Upper lobe of right lung (tissue), 1 donor: Measurements from ENCODE around the gene KIF25. TPM values are rescaled to one million over a fixed set of nuclear protein-coding genes. Genes with fewer than 3 reads are reported as not detected.

Experiments
- ATAC-seq: fragments of 200-7000 bp; cut with Tn5 transposase; one replicate; pipeline ENCODE4 v1.9.1; 2020; ENCODE audit warnings: mild to moderate bottlenecking, moderate library complexity
- DNase-seq: peaks from one replicate; pipeline ENCODE4 v3.0.0-alpha.2; 2020
- H3K27ac ChIP-seq: fragments of 200-600 bp; one replicate; pipeline ENCODE4 v1.8.0; 2022
- H3K27me3 ChIP-seq: fragments of 200-600 bp; one replicate; pipeline ENCODE4 v1.8.0; 2022; ENCODE audit warnings: mild to moderate bottlenecking
- H3K36me3 ChIP-seq: fragments of 200-600 bp; one replicate; pipeline ENCODE4 v1.8.0; 2022
- H3K4me1 ChIP-seq: fragments of 200-600 bp; one replicate; pipeline ENCODE4 v1.8.0; 2022
- H3K4me3 ChIP-seq: fragments of 200-600 bp; one replicate; pipeline ENCODE4 v1.8.0; 2022; ENCODE audit warnings: mild to moderate bottlenecking
- H3K9me3 ChIP-seq: fragments of 200-600 bp; one replicate; pipeline ENCODE4 v1.8.0; 2022
- intact Hi-C: fragments of 100-400 bp; cut with DNase I; formaldehyde crosslinking; loops from one replicate; pipeline ENCODE4 v1.11.0; 2022
- total RNA-seq: library from RNA; stranded (reverse); fragmentation: NEBNext Ultra II Directional; extraction: Animal tissue kit (Norgen Biotek cat#: 25700); gene quantifications from one replicate; pipeline ENCODE4 v1.2.1, GENCODE V29; 2021
- TF ChIP-seq, protein P1 (sequence below): fragments of 200-600 bp; IDR thresholded peaks from one replicate; pipeline ENCODE4 v1.8.0; 2022; ENCODE audit warnings: antibody characterized with exemption
- donor health status: DM: no; HTN: yes; CAD: no; lungs with severe emphysema.

Gene KIF25
- total RNA-seq, 1 donor from 2014 or later = 0.96 TPM

DNA sequence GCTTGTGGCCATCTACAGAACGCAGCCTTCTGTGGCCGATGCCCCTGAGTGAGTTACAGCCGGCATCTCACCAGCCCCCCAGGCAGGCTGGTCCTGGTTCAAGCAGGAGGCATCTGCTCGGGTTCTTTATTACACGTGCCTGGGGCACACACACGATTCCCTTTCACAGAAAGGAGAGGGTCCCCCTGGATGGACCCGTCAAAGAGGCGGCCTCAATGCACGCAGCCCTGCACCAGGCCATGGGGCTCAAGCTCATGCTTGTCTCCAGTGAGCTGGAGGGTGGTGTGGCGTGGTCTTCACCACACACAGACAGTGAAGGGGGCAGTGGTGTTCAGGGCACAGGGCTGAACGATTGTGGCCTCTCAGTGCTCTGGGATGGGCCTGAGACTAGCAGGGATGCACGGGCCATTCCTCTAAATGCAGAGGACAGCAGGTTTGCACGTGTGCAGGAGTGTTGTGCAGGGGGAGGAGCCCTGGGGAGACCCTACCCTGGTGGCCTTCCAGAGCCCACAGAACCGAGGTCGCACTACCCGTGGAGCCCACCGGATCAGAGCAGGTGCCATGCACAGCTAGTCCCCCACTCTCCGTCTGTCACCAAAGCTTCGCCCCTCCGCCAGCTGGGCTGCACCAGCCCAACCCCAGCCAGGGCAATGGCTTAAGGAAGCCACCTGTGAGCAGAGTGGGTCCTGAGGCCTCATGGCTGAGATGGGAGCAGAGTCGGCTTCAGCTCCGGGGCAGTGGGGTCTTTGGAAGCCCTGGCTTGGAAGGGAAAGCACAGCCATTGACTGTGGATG lies 58.4 kb downstream of the KIF25 start:
- Histone ChIP-seq H3K27ac (no peak overlapping the region), H3K4me3 (no peak overlapping the region), H3K27me3 (no peaks in the 10 kb centered on the region), H3K9me3 (no peaks in the 10 kb centered on the region), H3K4me1 (peaks cover 3% of the 10 kb centered on the region), H3K36me3 (no peaks in the 10 kb centered on the region)
- intact Hi-C loops = loop anchor here (10.0 kb wide), 1 partner anchor 661 kb away; no protein-coding TSS in a partner anchor
- TF ChIP-seq, protein P1, sequence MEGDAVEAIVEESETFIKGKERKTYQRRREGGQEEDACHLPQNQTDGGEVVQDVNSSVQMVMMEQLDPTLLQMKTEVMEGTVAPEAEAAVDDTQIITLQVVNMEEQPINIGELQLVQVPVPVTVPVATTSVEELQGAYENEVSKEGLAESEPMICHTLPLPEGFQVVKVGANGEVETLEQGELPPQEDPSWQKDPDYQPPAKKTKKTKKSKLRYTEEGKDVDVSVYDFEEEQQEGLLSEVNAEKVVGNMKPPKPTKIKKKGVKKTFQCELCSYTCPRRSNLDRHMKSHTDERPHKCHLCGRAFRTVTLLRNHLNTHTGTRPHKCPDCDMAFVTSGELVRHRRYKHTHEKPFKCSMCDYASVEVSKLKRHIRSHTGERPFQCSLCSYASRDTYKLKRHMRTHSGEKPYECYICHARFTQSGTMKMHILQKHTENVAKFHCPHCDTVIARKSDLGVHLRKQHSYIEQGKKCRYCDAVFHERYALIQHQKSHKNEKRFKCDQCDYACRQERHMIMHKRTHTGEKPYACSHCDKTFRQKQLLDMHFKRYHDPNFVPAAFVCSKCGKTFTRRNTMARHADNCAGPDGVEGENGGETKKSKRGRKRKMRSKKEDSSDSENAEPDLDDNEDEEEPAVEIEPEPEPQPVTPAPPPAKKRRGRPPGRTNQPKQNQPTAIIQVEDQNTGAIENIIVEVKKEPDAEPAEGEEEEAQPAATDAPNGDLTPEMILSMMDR = no peak
- no peak for DNase-seq
- no peak for ATAC-seq

DNA sequence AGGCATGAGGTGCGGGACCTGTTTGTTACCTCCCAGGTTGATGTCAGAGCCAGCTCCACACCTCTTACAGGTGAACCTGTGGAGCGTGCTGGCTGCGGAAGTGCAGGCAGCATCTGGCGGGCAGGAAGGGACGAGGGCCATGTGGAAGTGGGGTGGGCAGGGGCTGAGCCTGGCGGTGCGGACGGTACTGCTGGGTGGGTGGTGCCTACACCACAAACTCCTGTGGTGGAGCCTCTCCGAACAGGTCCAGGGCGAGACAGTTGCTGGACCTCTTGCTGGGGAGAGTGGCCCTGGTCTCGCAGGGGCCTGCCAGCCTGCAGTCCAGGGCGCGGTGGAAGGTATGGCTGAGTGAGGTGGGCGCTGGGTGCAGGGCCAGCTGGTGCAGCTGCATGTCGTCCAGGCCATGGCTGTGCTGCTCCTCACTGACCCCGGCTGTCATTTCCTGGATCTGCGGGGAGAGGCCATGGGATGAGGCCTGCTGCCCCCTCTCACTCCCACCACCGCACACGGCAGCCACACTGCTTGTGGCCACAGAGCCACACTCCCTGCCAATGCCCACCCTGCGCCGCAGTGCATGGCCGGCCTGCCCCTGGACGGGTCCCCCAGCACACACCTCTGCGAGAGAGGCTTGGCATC lies 59.5 kb downstream of the KIF25 start:
- TF ChIP-seq, protein P1 = no peak
- H3K36me3 ChIP-seq = no peaks in the 10 kb centered on the region
- peaks cover 3% of the 10 kb centered on the region for H3K4me1 ChIP-seq
- ATAC-seq = no peak
- H3K27me3 ChIP-seq = no peaks in the 10 kb centered on the region
- no peak overlapping the region for H3K4me3 ChIP-seq
- intact Hi-C loops = loop anchor here (10.0 kb wide), 1 partner anchor 662 kb away; no protein-coding TSS in a partner anchor
- H3K9me3 ChIP-seq = no peaks in the 10 kb centered on the region
- no peak for DNase-seq
- H3K27ac ChIP-seq = no peak overlapping the region

DNA sequence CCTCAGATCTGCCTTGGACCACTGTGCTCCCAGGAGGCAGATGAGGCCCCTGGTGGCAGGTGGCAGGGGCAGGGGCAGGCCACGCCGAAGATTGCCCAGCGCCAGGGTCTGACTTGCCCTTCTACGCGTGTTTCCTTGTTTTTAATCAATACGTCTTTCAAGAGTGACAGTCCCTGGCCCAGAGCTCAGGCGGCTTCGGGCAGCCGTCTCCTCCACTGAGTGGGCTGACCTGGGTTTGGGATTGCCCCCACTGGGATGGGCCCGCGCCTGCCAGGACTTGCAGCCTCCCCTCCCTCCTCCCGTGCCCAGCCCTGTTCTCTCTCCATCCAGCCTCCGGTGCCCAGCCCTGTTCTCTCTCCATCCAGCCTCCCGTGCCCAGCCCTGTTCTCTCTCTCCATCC lies 60.4 kb downstream of the KIF25 start:
- intact Hi-C loops = loop anchor here (10.0 kb wide), 1 partner anchor 663 kb away; no protein-coding TSS in a partner anchor
- no peaks in the 10 kb centered on the region for H3K27me3 ChIP-seq
- H3K9me3 ChIP-seq = no peaks in the 10 kb centered on the region
- H3K4me1 ChIP-seq = peaks cover 3% of the 10 kb centered on the region
- no peak for DNase-seq
- TF ChIP-seq, protein P1 = no peak
- no peak overlapping the region for H3K4me3 ChIP-seq
- no peak overlapping the region for H3K27ac ChIP-seq
- no peak for ATAC-seq
- H3K36me3 ChIP-seq = no peaks in the 10 kb centered on the region

DNA sequence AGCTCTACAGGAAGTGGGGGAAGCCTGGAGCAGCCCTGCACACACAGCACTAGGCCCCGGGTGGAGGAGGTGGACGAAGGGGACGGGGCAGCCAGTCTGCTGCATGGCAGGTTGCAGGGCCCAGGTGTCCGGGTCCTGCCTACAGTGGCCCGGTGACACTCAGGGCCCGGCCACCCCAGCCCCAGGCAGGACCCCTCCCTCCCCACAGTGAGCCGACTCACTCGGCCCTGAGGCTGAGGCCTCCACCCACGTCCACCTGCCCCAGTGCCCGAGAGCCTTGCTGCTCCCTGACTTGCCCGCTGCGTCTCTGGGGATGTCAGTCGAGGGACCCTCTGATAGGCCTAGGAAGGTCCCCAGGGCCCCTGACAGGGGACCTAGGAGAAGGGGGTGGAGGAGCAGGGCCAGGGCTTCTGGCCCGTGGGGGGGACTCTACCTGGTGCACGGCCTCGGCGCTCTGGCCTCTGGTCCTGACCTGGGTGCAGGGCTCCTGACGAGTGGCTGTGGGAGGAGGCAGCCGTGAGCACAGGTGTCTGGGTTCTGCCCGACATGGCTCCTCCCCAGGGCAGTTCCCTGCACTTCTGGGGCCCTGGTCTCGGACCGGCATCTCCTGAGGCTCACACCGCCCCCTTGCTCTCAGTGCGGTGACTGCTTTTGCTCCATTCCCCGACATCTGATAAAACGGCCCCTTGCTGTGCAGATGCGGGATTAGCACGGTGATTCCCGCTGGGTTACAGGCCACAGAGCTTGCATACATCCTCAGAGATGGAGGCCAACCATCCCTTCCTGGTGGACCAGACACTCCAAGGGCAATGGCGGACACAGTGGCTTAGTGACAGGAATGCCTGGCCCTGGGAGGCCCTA lies 61.5 kb downstream of the KIF25 start:
- Histone ChIP-seq H3K27me3 (no peaks in the 10 kb centered on the region), H3K4me3 (no peak overlapping the region), H3K4me1 (peaks cover 3% of the 10 kb centered on the region), H3K9me3 (no peaks in the 10 kb centered on the region), H3K36me3 (no peaks in the 10 kb centered on the region), H3K27ac (no peak overlapping the region)
- TF ChIP-seq, protein P1 = no peak
- DNase-seq (no peak), ATAC-seq (no peak)
- intact Hi-C loops = loop anchor here (10.0 kb wide), 1 partner anchor 664 kb away; no protein-coding TSS in a partner anchor

DNA sequence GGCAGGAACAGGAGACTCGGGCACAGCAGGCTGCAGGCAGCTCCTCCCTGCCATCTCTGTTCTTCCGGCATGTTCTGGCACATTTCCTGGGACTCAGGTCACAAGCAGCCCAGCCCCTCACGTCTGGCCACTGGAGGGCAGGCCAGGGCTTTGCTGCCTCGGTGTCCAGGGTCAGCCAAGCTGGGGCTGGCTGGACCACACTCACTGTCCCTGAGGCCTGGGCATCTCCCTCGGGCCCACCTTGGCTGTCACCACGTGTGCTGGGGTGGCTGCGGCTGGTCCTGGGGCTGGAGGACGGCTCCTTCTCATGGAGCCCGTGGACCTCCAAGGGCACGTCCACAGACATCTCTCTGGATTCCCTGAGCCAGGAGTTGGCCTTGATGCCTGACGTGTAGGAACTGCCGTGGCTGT lies 63.1 kb downstream of the KIF25 start:
- intact Hi-C loops = no loop called here
- Histone ChIP-seq H3K27me3 (no peaks in the 10 kb centered on the region), H3K36me3 (no peaks in the 10 kb centered on the region), H3K27ac (no peak overlapping the region), H3K4me3 (no peak overlapping the region), H3K9me3 (no peaks in the 10 kb centered on the region), H3K4me1 (peaks cover 3% of the 10 kb centered on the region)
- DNase-seq (no peak), ATAC-seq (peak; percentile 38)
- TF ChIP-seq, protein P1 = peak; percentile 44
